ENCODE measurements around the gene MAST4. TPM values are rescaled to one million over a fixed set of nuclear protein-coding genes. Genes with fewer than 3 reads are reported as not detected.

Gene MAST4
- total RNA-seq, 2 donors from 2014 or later: 11.0 to 11.5 TPM

DNA sequence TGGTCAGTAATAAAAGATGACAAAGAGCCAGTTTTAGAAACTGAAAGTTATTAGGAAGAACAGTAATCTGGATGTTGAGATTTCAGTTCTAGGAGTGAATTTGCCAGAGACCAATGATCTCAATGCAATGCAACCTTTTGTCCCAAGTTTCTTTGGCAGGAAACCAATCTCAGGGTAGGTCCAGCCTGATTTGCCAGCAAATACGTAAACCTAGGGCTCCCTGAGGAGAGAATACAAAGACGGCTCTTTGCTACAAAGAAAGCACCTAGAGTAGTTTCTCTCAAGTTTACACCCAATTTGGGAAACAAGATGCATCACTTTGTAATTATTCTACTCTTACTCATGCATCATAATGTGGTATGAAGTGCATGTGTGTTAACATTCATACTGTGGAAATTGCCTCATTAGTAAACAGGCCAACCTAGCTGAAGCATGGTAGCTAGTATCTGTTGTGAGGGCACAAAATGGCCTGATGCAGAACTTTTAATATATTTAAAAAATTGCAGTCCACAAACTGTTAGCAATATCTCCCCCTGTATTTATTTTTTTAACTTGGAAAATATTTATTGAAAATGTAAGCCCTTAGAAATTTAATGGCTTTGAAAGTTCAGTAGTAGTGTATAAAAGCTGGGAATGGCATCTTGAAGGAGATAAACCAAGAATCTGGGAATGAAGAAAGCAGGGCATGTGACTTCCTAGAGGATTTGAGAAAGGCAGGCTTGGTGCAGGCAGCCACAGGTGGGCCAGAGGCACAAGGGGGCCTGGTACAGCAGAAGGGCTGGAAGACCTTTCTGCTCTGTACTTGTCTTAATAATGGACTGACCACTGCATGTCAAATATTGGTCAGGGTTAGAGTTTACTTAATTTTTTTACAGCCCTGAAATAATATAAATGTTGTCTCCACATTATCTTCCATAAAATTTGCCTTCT, 59.5 kb downstream of the MAST4 start:
- no peak overlapping the region for H3K4me3 Mint-ChIP-seq
- H3K27me3 Mint-ChIP-seq (ENCODE audit: insufficient read depth): no peaks in the 10 kb centered on the region
- peaks cover 35% of the 10 kb centered on the region for H3K4me1 Mint-ChIP-seq
- H3K36me3 ChIP-seq (ENCODE audit: control insufficient read depth, insufficient read depth, low read length): no peaks in the 10 kb centered on the region
- no peaks in the 10 kb centered on the region for H3K36me3 Mint-ChIP-seq (ENCODE audit: low read depth)
- WGBS, 2 experiments (ENCODE audit: insufficient coverage in 1 of 2, insufficient read length in 1 of 2): 73% methylated on average over 2 of the region's 2 CpGs; no CpG with 5 or more reads in 1 of the 2 experiments
- H3K9me3 ChIP-seq (ENCODE audit: control insufficient read depth, low read length): peaks cover 15% of the 10 kb centered on the region
- H3K9me3 Mint-ChIP-seq: peaks cover 9% of the 10 kb centered on the region
- H3K27ac Mint-ChIP-seq: no peak overlapping the region
- TF ChIP-seq, protein P1, sequence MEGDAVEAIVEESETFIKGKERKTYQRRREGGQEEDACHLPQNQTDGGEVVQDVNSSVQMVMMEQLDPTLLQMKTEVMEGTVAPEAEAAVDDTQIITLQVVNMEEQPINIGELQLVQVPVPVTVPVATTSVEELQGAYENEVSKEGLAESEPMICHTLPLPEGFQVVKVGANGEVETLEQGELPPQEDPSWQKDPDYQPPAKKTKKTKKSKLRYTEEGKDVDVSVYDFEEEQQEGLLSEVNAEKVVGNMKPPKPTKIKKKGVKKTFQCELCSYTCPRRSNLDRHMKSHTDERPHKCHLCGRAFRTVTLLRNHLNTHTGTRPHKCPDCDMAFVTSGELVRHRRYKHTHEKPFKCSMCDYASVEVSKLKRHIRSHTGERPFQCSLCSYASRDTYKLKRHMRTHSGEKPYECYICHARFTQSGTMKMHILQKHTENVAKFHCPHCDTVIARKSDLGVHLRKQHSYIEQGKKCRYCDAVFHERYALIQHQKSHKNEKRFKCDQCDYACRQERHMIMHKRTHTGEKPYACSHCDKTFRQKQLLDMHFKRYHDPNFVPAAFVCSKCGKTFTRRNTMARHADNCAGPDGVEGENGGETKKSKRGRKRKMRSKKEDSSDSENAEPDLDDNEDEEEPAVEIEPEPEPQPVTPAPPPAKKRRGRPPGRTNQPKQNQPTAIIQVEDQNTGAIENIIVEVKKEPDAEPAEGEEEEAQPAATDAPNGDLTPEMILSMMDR (conservative IDR thresholded peaks at IDR 0.05): no peak
- no peak for DNase-seq
- H3K9ac ChIP-seq (ENCODE audit: extremely low read depth, low read length, poor library complexity, severe bottlenecking): no peak overlapping the region
- H3K27me3 ChIP-seq (ENCODE audit: control insufficient read depth, insufficient read depth, low read length, poor library complexity, severe bottlenecking): no peaks in the 10 kb centered on the region
- peaks cover 12% of the 10 kb centered on the region for H3K4me1 ChIP-seq (ENCODE audit: control insufficient read depth, insufficient read depth, low read length)
- H3K4me3 ChIP-seq (ENCODE audit: low read length): no peak overlapping the region
- no peak overlapping the region for H3K27ac ChIP-seq (ENCODE audit: low read depth, low read length)

DNA sequence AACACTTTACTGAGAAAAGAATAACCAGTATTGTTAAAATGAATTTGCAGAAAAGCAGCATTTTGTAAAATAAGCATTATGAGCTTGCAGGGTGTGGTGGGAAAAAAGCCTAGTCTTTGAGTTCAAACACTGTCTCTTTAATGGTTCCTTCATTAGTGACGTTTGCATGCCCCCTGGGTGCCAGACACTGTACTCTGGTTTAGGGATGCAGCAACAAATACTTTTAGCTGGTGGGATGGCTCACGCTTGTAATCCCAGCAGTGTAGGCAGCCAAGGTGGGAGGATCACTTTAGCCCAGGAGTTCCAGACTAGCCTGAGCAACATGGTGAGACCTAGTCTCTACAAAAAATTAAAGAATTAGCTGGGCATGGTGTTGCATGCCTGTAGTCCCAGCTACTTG, 62.3 kb downstream of the MAST4 start:
- no peak overlapping the region for H3K4me3 Mint-ChIP-seq
- no peaks in the 10 kb centered on the region for H3K27me3 Mint-ChIP-seq (ENCODE audit: insufficient read depth)
- Histone ChIP-seq H3K9me3 (ENCODE audit: control insufficient read depth, low read length) (no peaks in the 10 kb centered on the region), H3K9ac (ENCODE audit: extremely low read depth, low read length, poor library complexity, severe bottlenecking) (no peak overlapping the region), H3K4me1 (ENCODE audit: control insufficient read depth, insufficient read depth, low read length) (peaks cover 12% of the 10 kb centered on the region), H3K36me3 (ENCODE audit: control insufficient read depth, insufficient read depth, low read length) (no peaks in the 10 kb centered on the region), H3K4me3 (ENCODE audit: low read length) (no peak overlapping the region), H3K27ac (ENCODE audit: low read depth, low read length) (no peak overlapping the region), H3K27me3 (ENCODE audit: control insufficient read depth, insufficient read depth, low read length, poor library complexity, severe bottlenecking) (no peaks in the 10 kb centered on the region)
- 63 to 73% methylated on average over 2 of the region's 2 CpGs for WGBS, 2 experiments (ENCODE audit: insufficient coverage in 1 of 2, insufficient read length in 1 of 2)
- H3K9me3 Mint-ChIP-seq: no peaks in the 10 kb centered on the region
- H3K36me3 Mint-ChIP-seq (ENCODE audit: low read depth): no peaks in the 10 kb centered on the region
- TF ChIP-seq, protein P1 (conservative IDR thresholded peaks at IDR 0.05): no peak
- DNase-seq: peak; percentile 61
- H3K27ac Mint-ChIP-seq: no peak overlapping the region
- peaks cover 31% of the 10 kb centered on the region for H3K4me1 Mint-ChIP-seq

DNA sequence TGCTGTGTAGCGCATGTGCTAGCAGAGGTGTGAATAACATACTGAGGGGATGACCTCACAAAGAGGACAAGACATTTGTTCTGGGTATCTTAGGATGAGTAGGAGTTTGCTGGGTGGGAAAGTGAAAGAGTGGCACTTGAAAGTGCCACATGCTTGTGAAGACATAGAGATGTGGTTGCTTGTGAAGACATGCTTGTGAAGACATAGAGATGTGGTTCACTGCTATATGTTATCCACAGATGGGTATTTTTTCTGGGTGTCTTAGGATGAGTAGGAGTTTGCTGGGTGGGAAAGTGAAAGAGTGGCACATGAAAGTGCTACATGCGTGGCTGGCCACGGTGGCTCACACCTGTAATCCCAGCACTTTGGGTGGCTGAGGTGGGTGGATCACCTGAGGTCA, 63.6 kb downstream of the MAST4 start:
- no peaks in the 10 kb centered on the region for H3K27me3 Mint-ChIP-seq (ENCODE audit: insufficient read depth)
- TF ChIP-seq, protein P1 (conservative IDR thresholded peaks at IDR 0.05): no peak
- H3K36me3 Mint-ChIP-seq (ENCODE audit: low read depth): no peaks in the 10 kb centered on the region
- no peak overlapping the region for H3K27ac Mint-ChIP-seq
- no peak overlapping the region for H3K27ac ChIP-seq (ENCODE audit: low read depth, low read length)
- no peak overlapping the region for H3K4me3 ChIP-seq (ENCODE audit: low read length)
- no peak for DNase-seq
- no peaks in the 10 kb centered on the region for H3K27me3 ChIP-seq (ENCODE audit: control insufficient read depth, insufficient read depth, low read length, poor library complexity, severe bottlenecking)
- no peaks in the 10 kb centered on the region for H3K9me3 ChIP-seq (ENCODE audit: control insufficient read depth, low read length)
- H3K9ac ChIP-seq (ENCODE audit: extremely low read depth, low read length, poor library complexity, severe bottlenecking): no peak overlapping the region
- H3K36me3 ChIP-seq (ENCODE audit: control insufficient read depth, insufficient read depth, low read length): no peaks in the 10 kb centered on the region
- H3K4me1 ChIP-seq (ENCODE audit: control insufficient read depth, insufficient read depth, low read length): peaks cover 12% of the 10 kb centered on the region
- 97% methylated on average over 3 of the region's 3 CpGs for WGBS, 2 experiments (ENCODE audit: insufficient coverage in 1 of 2, insufficient read length in 1 of 2)
- H3K4me1 Mint-ChIP-seq: peaks cover 23% of the 10 kb centered on the region
- no peak overlapping the region for H3K4me3 Mint-ChIP-seq
- no peaks in the 10 kb centered on the region for H3K9me3 Mint-ChIP-seq

Measured in endodermal cell (in vitro differentiated cells).